Measurements from ENCODE around the gene LLGL2.

GRCh38 chr17:75566416-75566815 is 40.9 kb downstream of the LLGL2 start:
- no peak for TF ChIP-seq POLR2A (IDR thresholded peaks at IDR 0.05)
- TF ChIP-seq, protein P1, sequence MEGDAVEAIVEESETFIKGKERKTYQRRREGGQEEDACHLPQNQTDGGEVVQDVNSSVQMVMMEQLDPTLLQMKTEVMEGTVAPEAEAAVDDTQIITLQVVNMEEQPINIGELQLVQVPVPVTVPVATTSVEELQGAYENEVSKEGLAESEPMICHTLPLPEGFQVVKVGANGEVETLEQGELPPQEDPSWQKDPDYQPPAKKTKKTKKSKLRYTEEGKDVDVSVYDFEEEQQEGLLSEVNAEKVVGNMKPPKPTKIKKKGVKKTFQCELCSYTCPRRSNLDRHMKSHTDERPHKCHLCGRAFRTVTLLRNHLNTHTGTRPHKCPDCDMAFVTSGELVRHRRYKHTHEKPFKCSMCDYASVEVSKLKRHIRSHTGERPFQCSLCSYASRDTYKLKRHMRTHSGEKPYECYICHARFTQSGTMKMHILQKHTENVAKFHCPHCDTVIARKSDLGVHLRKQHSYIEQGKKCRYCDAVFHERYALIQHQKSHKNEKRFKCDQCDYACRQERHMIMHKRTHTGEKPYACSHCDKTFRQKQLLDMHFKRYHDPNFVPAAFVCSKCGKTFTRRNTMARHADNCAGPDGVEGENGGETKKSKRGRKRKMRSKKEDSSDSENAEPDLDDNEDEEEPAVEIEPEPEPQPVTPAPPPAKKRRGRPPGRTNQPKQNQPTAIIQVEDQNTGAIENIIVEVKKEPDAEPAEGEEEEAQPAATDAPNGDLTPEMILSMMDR (IDR thresholded peaks at IDR 0.05): no peak
